ENCODE data around the gene PRUNE2. TPM values are rescaled to one million over a fixed set of nuclear protein-coding genes. Genes with fewer than 3 reads are reported as not detected.

PRUNE2 gene
- total RNA-seq, 1 donor from 2014 or later, result 0.63 TPM

DNA sequence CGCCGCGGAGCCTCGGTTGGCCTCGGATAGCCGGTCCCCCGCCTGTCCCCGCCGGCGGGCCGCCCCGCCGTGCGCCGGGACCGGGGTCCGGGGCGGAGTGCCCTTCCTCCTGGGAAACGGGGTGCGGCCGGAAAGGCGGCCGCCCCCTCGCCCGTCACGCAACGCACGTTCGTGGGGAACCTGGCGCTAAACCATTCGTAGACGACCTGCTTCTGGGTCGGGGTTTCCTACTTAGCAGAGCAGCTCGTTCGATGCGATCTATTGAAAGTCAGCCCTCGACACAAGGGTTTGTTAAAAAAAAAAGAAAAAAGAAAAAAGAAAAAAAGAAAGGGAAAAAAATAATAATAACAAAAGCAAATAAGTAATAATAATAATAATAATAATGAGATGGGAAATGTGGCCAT lies 334.2 kb downstream of the PRUNE2 start:
- DNase-seq (ENCODE audit: low read depth), result no peak
- TF ChIP-seq, protein P1, sequence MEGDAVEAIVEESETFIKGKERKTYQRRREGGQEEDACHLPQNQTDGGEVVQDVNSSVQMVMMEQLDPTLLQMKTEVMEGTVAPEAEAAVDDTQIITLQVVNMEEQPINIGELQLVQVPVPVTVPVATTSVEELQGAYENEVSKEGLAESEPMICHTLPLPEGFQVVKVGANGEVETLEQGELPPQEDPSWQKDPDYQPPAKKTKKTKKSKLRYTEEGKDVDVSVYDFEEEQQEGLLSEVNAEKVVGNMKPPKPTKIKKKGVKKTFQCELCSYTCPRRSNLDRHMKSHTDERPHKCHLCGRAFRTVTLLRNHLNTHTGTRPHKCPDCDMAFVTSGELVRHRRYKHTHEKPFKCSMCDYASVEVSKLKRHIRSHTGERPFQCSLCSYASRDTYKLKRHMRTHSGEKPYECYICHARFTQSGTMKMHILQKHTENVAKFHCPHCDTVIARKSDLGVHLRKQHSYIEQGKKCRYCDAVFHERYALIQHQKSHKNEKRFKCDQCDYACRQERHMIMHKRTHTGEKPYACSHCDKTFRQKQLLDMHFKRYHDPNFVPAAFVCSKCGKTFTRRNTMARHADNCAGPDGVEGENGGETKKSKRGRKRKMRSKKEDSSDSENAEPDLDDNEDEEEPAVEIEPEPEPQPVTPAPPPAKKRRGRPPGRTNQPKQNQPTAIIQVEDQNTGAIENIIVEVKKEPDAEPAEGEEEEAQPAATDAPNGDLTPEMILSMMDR (conservative IDR thresholded peaks at IDR 0.05; ENCODE audit: low read depth, low read length), result no peak
- peak overlapping the region; percentile 38 for H3K4me3 ChIP-seq (ENCODE audit: low read depth, low read length)

DNA sequence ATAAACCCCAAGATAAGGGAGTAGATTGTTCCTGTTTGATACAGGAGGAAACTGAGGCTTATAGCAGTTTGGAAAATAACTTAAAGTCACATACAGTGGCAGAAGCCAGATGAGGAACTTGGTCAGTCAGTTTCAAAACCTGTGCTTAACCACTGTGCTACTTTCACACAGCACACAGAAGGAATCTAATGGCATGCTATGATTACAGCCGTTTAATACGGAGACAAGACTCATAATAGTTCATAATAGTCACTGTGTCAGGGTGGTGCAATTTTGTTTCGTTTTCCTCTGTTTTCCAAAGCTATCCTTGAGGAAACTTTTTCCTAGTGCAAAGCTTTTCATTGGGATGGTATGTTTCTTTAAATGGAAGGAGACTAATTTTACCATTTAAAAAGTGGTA lies 334.6 kb downstream of the PRUNE2 start:
- DNase-seq (ENCODE audit: low read depth), result no peak
- H3K4me3 ChIP-seq (ENCODE audit: low read depth, low read length), result peak overlapping the region; percentile 38
- TF ChIP-seq, protein P1 (conservative IDR thresholded peaks at IDR 0.05; ENCODE audit: low read depth, low read length), result no peak

DNA sequence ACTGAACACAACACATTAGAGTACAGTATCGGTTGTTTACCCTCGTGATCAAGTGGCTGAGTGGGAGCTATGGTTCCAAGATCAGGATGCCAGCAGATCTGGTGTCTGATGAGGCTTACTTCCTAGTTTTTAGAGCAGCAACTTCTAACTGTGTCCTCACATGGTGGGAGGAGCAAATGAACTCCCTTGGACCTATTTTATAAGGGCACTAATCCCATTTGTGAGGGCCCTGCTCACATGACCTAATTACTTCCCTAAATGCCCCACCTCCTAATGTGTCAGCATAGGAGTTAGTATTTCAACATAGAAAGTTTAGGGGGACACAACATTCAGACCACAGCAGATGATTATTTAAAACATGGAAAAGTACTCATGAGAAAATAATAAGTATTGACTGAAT lies 335.1 kb downstream of the PRUNE2 start:
- DNase-seq (ENCODE audit: low read depth), result no peak
- H3K4me3 ChIP-seq (ENCODE audit: low read depth, low read length), result no peak overlapping the region
- TF ChIP-seq, protein P1 (conservative IDR thresholded peaks at IDR 0.05; ENCODE audit: low read depth, low read length), result no peak

DNA sequence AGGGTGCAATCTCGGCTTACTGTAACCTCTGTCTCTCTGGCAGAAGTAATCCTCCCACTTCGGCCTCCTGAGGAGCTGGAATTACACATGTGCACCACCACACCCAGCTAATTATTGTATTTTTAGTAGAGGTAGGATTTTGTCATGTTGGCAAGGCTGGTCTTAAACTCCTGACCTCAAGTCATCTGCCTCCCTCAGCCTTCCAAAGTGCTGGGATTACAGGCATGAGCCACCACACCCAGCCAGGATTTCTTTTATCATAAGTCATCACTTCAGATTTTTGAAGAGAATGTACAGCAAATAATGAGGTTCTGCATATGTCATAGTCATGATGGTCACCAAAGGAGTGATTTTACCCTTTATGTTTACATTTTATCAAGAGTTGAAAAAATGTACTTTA lies 338.8 kb downstream of the PRUNE2 start:
- TF ChIP-seq, protein P1 (conservative IDR thresholded peaks at IDR 0.05; ENCODE audit: low read depth, low read length), result no peak
- no peak overlapping the region for H3K4me3 ChIP-seq (ENCODE audit: low read depth, low read length)
- no peak for DNase-seq (ENCODE audit: low read depth)

DNA sequence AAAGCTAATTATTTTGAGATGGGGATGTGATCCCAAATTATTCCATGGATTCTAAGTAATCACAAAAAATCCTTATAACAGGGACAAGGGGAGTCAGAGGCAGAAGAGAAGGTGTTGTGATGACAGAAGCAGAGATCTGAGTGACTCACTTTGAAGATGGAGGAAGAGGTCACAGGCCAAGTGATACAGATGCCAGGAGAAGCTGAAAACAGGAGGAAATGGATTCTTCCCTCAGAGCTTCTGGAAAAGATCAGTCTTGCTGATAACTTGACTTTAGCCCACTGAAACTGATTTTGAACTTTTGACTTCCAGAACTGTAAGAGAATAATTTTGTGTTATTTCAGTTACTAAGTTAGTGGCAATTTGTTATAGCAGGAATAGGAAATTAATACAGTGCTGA lies 341.6 kb downstream of the PRUNE2 start:
- H3K4me3 ChIP-seq (ENCODE audit: low read depth, low read length), result no peak overlapping the region
- DNase-seq (ENCODE audit: low read depth), result no peak
- TF ChIP-seq, protein P1 (conservative IDR thresholded peaks at IDR 0.05; ENCODE audit: low read depth, low read length), result no peak

DNA sequence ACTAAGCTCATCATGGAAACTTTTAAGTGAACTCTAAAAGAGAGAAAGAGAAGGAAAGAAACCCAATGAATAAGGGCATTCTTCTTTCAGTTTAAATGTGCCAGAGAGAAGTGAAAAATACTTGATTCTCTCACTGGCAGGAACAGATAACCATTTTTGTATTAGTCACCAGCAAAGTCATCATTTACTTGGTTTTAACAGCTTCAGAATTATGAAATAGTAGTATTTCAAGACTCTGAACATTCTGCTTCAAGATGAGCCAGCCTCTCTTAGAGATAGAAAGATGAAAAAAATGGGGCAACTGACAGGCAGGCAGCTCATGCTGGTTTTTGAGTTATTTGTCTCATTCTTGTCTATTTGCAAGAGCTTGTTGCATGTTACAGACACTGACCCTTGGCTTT lies 343.4 kb downstream of the PRUNE2 start:
- no peak overlapping the region for H3K4me3 ChIP-seq (ENCODE audit: low read depth, low read length)
- TF ChIP-seq, protein P1 (conservative IDR thresholded peaks at IDR 0.05; ENCODE audit: low read depth, low read length), result no peak
- DNase-seq (ENCODE audit: low read depth), result no peak

DNA sequence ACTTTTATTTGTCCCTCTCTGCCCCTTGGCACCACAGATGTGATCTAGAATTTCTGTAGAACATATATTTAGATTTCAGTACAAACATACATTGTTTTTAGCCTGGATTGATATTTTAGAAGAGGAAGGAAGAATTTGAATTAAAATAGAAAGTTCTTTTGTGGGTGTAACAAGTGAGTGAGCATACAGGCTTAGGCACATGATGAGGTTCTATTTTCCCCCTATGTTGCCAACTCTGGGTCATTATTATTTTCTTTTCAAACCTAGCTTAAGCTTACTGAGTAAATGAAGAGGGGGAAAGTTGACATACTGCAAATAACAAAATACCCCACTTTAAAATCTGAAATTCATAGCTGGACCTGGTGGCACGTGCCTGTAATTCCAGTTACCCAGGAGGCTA lies 344.0 kb downstream of the PRUNE2 start:
- TF ChIP-seq, protein P1 (conservative IDR thresholded peaks at IDR 0.05; ENCODE audit: low read depth, low read length), result no peak
- DNase-seq (ENCODE audit: low read depth), result no peak
- no peak overlapping the region for H3K4me3 ChIP-seq (ENCODE audit: low read depth, low read length)

All from epithelial cell of proximal tubule (primary cell).